ENCODE measurements around the gene TNPO2. TPM values are rescaled to one million over a fixed set of nuclear protein-coding genes. Genes with fewer than 3 reads are reported as not detected.

Gene TNPO2
- total and polyA plus RNA-seq, 2 of the 13 experiments (the other 11 are each of a cell fraction or from before 2014, with no cell fraction given), result 31.7 to 61.0 TPM

DNA sequence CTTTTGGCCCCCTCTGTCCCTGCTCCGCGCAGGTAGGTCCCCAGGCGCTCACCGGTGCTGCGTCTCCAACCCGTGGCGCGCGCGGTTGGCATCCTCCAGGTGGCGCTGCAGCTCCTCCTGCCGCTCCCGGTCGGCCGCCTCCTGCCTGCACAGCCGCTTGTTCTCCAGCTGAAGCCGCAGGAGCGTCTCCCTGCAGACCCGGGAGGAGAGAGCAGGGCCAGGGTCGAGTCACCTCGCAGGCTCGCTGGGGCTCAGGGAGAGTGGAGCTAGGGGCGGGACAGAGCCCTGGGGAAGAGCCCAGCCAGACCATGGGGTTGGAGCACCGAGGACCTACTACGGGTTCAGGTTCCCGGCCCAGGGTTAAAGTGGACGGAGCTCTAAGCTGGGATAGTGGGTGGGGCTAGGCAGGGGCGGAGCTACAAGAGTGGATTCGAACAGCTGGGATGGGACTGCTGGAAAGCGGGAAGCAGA is 42.4 kb upstream of the TNPO2 start (continued):
- TF ChIP-seq, protein P1, sequence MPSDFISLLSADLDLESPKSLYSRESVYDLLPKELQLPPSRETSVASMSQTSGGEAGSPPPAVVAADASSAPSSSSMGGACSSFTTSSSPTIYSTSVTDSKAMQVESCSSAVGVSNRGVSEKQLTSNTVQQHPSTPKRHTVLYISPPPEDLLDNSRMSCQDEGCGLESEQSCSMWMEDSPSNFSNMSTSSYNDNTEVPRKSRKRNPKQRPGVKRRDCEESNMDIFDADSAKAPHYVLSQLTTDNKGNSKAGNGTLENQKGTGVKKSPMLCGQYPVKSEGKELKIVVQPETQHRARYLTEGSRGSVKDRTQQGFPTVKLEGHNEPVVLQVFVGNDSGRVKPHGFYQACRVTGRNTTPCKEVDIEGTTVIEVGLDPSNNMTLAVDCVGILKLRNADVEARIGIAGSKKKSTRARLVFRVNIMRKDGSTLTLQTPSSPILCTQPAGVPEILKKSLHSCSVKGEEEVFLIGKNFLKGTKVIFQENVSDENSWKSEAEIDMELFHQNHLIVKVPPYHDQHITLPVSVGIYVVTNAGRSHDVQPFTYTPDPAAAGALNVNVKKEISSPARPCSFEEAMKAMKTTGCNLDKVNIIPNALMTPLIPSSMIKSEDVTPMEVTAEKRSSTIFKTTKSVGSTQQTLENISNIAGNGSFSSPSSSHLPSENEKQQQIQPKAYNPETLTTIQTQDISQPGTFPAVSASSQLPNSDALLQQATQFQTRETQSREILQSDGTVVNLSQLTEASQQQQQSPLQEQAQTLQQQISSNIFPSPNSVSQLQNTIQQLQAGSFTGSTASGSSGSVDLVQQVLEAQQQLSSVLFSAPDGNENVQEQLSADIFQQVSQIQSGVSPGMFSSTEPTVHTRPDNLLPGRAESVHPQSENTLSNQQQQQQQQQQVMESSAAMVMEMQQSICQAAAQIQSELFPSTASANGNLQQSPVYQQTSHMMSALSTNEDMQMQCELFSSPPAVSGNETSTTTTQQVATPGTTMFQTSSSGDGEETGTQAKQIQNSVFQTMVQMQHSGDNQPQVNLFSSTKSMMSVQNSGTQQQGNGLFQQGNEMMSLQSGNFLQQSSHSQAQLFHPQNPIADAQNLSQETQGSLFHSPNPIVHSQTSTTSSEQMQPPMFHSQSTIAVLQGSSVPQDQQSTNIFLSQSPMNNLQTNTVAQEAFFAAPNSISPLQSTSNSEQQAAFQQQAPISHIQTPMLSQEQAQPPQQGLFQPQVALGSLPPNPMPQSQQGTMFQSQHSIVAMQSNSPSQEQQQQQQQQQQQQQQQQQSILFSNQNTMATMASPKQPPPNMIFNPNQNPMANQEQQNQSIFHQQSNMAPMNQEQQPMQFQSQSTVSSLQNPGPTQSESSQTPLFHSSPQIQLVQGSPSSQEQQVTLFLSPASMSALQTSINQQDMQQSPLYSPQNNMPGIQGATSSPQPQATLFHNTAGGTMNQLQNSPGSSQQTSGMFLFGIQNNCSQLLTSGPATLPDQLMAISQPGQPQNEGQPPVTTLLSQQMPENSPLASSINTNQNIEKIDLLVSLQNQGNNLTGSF (CRISPR knock-in tag; IDR thresholded peaks at IDR 0.05), result no peak
- TF ChIP-seq, protein P2, sequence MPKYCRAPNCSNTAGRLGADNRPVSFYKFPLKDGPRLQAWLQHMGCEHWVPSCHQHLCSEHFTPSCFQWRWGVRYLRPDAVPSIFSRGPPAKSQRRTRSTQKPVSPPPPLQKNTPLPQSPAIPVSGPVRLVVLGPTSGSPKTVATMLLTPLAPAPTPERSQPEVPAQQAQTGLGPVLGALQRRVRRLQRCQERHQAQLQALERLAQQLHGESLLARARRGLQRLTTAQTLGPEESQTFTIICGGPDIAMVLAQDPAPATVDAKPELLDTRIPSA (CRISPR knock-in tag; IDR thresholded peaks at IDR 0.05; ENCODE audit: borderline replicate concordance), result no peak
- TF ChIP-seq EHMT2 (IDR thresholded peaks at IDR 0.05; ENCODE audit: borderline replicate concordance, low read depth, low read length) (no peak), CBX2 (IDR thresholded peaks at IDR 0.05; ENCODE audit: low read depth, low read length) (no peak), CBX2 (CRISPR knock-in tag; IDR thresholded peaks at IDR 0.05; ENCODE audit: low read depth) (no peak), ZNF138 (CRISPR knock-in tag; IDR thresholded peaks at IDR 0.05; ENCODE audit: low read depth) (no peak; the same call in 1 of the 2 replicates), SIN3B (IDR thresholded peaks at IDR 0.05; ENCODE audit: low read length) (no peak), ZNF331 (CRISPR knock-in tag; IDR thresholded peaks at IDR 0.05) (peak; percentile 35; the same call in 1 of the 2 replicates), ZNF530 (CRISPR knock-in tag; IDR thresholded peaks at IDR 0.05; ENCODE audit: low read depth) (no peak), DMAP1 (CRISPR knock-in tag; IDR thresholded peaks at IDR 0.05) (0 out of 2 replicates have a peak, but pooled peaks have one; percentile 34), ETV5 (CRISPR knock-in tag; IDR thresholded peaks at IDR 0.05; ENCODE audit: borderline replicate concordance) (peak; percentile 39; the same call in 1 of the 2 replicates), RAD21 (CRISPR knock-in tag; IDR thresholded peaks at IDR 0.05) (peak; percentile 92), NRL (CRISPR knock-in tag; IDR thresholded peaks at IDR 0.05; ENCODE audit: borderline replicate concordance) (0 out of 2 replicates have a peak, but pooled peaks have one; percentile 33), MAZ (IDR thresholded peaks at IDR 0.05; ENCODE audit: borderline replicate concordance, low read depth, low read length) (no peak), MAZ (CRISPR knock-in tag; IDR thresholded peaks at IDR 0.05; ENCODE audit: low read depth) (peak; percentile 70), REXO4 (CRISPR knock-in tag; IDR thresholded peaks at IDR 0.05; ENCODE audit: borderline replicate concordance) (no peak)
- TF ChIP-seq, protein P3, sequence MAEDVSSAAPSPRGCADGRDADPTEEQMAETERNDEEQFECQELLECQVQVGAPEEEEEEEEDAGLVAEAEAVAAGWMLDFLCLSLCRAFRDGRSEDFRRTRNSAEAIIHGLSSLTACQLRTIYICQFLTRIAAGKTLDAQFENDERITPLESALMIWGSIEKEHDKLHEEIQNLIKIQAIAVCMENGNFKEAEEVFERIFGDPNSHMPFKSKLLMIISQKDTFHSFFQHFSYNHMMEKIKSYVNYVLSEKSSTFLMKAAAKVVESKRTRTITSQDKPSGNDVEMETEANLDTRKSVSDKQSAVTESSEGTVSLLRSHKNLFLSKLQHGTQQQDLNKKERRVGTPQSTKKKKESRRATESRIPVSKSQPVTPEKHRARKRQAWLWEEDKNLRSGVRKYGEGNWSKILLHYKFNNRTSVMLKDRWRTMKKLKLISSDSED (CRISPR knock-in tag; IDR thresholded peaks at IDR 0.05), result no peak
- TF ChIP-seq, protein P4, sequence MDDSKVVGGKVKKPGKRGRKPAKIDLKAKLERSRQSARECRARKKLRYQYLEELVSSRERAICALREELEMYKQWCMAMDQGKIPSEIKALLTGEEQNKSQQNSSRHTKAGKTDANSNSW (CRISPR knock-in tag; IDR thresholded peaks at IDR 0.05; ENCODE audit: borderline replicate concordance), result no peak
- TF ChIP-seq, protein P5, sequence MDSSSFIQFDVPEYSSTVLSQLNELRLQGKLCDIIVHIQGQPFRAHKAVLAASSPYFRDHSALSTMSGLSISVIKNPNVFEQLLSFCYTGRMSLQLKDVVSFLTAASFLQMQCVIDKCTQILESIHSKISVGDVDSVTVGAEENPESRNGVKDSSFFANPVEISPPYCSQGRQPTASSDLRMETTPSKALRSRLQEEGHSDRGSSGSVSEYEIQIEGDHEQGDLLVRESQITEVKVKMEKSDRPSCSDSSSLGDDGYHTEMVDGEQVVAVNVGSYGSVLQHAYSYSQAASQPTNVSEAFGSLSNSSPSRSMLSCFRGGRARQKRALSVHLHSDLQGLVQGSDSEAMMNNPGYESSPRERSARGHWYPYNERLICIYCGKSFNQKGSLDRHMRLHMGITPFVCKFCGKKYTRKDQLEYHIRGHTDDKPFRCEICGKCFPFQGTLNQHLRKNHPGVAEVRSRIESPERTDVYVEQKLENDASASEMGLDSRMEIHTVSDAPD (CRISPR knock-in tag; IDR thresholded peaks at IDR 0.05), result no peak
- TF ChIP-seq, protein P6, sequence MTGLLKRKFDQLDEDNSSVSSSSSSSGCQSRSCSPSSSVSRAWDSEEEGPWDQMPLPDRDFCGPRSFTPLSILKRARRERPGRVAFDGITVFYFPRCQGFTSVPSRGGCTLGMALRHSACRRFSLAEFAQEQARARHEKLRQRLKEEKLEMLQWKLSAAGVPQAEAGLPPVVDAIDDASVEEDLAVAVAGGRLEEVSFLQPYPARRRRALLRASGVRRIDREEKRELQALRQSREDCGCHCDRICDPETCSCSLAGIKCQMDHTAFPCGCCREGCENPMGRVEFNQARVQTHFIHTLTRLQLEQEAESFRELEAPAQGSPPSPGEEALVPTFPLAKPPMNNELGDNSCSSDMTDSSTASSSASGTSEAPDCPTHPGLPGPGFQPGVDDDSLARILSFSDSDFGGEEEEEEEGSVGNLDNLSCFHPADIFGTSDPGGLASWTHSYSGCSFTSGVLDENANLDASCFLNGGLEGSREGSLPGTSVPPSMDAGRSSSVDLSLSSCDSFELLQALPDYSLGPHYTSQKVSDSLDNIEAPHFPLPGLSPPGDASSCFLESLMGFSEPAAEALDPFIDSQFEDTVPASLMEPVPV (CRISPR knock-in tag; IDR thresholded peaks at IDR 0.05), result no peak; the same call in 1 of the 2 replicates
